RKO (cell line): ENCODE measurements around the gene MVB12B.
"Not testable (repeated sequence)": the region's sequence is repeated elsewhere in the genome, so short reads cannot be mapped to it uniquely, and the experiment has no call there.

Experiments
- DNase-seq: peaks from one replicate; pipeline ENCODE4 v3.0.0-alpha.2; 2016; ENCODE audit warnings: low spot score

The MVB12B gene

GRCh38 chr9:126474206-126474765, 147.7 kb downstream of the MVB12B start:
- DNase-seq = no peak

GRCh38 chr9:126474786-126475485, 148.3 kb downstream of the MVB12B start:
- no peak for DNase-seq

GRCh38 chr9:126475933-126476555, 149.4 kb downstream of the MVB12B start:
- DNase-seq = no peak

- not testable (repeated sequence) for DNase-seq
Measured at GRCh38 chr9:126477432-126477831, 150.8 kb downstream of the MVB12B start.

- no peak for DNase-seq
Measured at GRCh38 chr9:126478216-126478981, 151.8 kb downstream of the MVB12B start.

- DNase-seq = no peak
Measured at GRCh38 chr9:126479515-126479914, 152.9 kb downstream of the MVB12B start.

GRCh38 chr9:126480813-126481212, 154.2 kb downstream of the MVB12B start:
- no peak for DNase-seq

- DNase-seq = no peak
Measured at GRCh38 chr9:126481862-126482261, 155.2 kb downstream of the MVB12B start.

- DNase-seq = no peak
Measured at GRCh38 chr9:126482361-126483044, 155.9 kb downstream of the MVB12B start.

GRCh38 chr9:126483468-126484073, 156.9 kb downstream of the MVB12B start:
- DNase-seq = no peak

- DNase-seq = no peak
Measured at GRCh38 chr9:126485662-126486061, 159.0 kb downstream of the MVB12B start.

- no peak for DNase-seq
Measured at GRCh38 chr9:126486276-126486675, 159.6 kb downstream of the MVB12B start.

GRCh38 chr9:126487856-126488255, 161.2 kb downstream of the MVB12B start:
- no peak for DNase-seq

- DNase-seq = no peak
Measured at GRCh38 chr9:126488310-126488709, 161.7 kb downstream of the MVB12B start.

- no peak for DNase-seq
Measured at GRCh38 chr9:126488881-126489404, 162.3 kb downstream of the MVB12B start.

- DNase-seq = peak; percentile 24
Measured at GRCh38 chr9:126489581-126490213, 163.1 kb downstream of the MVB12B start.

GRCh38 chr9:126490214-126490631, 163.6 kb downstream of the MVB12B start:
- DNase-seq = peak; percentile 35

- DNase-seq = peak; percentile 78
Measured at GRCh38 chr9:126490871-126491567, 164.4 kb downstream of the MVB12B start.

GRCh38 chr9:126491568-126491879, 164.9 kb downstream of the MVB12B start:
- DNase-seq = no peak

- DNase-seq = no peak
Measured at GRCh38 chr9:126491949-126492348, 165.3 kb downstream of the MVB12B start.
